Upper lobe of right lung (tissue), 1 donor: ENCODE results near the gene MYO9A. TPM values are rescaled to one million over a fixed set of nuclear protein-coding genes. Genes with fewer than 3 reads are reported as not detected.

Source experiments
- ATAC-seq: fragments of 200-7000 bp; cut with Tn5 transposase; one replicate; pipeline ENCODE4 v1.9.1; 2020; ENCODE audit warnings: mild to moderate bottlenecking, moderate library complexity
- DNase-seq: peaks from one replicate; pipeline ENCODE4 v3.0.0-alpha.2; 2020
- H3K27ac ChIP-seq: fragments of 200-600 bp; one replicate; pipeline ENCODE4 v1.8.0; 2022
- H3K27me3 ChIP-seq: fragments of 200-600 bp; one replicate; pipeline ENCODE4 v1.8.0; 2022; ENCODE audit warnings: mild to moderate bottlenecking
- H3K36me3 ChIP-seq: fragments of 200-600 bp; one replicate; pipeline ENCODE4 v1.8.0; 2022
- H3K4me1 ChIP-seq: fragments of 200-600 bp; one replicate; pipeline ENCODE4 v1.8.0; 2022
- H3K4me3 ChIP-seq: fragments of 200-600 bp; one replicate; pipeline ENCODE4 v1.8.0; 2022; ENCODE audit warnings: mild to moderate bottlenecking
- H3K9me3 ChIP-seq: fragments of 200-600 bp; one replicate; pipeline ENCODE4 v1.8.0; 2022
- CTCF ChIP-seq: fragments of 200-600 bp; IDR thresholded peaks from one replicate; pipeline ENCODE4 v1.8.0; 2022; ENCODE audit warnings: antibody characterized with exemption
- intact Hi-C: fragments of 100-400 bp; cut with DNase I; formaldehyde crosslinking; loops from one replicate; pipeline ENCODE4 v1.11.0; 2022
- total RNA-seq: library from RNA; stranded (reverse); fragmentation: NEBNext Ultra II Directional; extraction: Animal tissue kit (Norgen Biotek cat#: 25700); gene quantifications from one replicate; pipeline ENCODE4 v1.2.1, GENCODE V29; 2021
- donor health status: DM: no; HTN: yes; CAD: no; lungs with severe emphysema.

Gene MYO9A
- total RNA-seq, 1 donor from 2014 or later, result 82.5 TPM

- H3K27ac ChIP-seq, result no peak overlapping the region
- TF ChIP-seq CTCF, result no peak
- DNase-seq (no peak), ATAC-seq (no peak)
- H3K36me3 ChIP-seq, result no peaks in the 10 kb centered on the region
- H3K27me3 ChIP-seq, result no peaks in the 10 kb centered on the region
- intact Hi-C loops, result no loop called here
- H3K4me1 ChIP-seq, result no peaks in the 10 kb centered on the region
- H3K4me3 ChIP-seq, result no peak overlapping the region
- no peaks in the 10 kb centered on the region for H3K9me3 ChIP-seq
Measured at GRCh38 chr15:71804226-71804625, 313.7 kb downstream of the MYO9A start.

- no peak for DNase-seq
- Histone ChIP-seq H3K9me3 (no peaks in the 10 kb centered on the region), H3K4me3 (no peak overlapping the region), H3K36me3 (no peaks in the 10 kb centered on the region), H3K27me3 (no peaks in the 10 kb centered on the region), H3K27ac (no peak overlapping the region), H3K4me1 (no peaks in the 10 kb centered on the region)
- no peak for TF ChIP-seq CTCF
- intact Hi-C loops, result no loop called here
- ATAC-seq, result no peak
Measured at GRCh38 chr15:71802770-71803169, 315.2 kb downstream of the MYO9A start.

GRCh38 chr15:71801935-71802655 is 315.9 kb downstream of the MYO9A start:
- Histone ChIP-seq H3K27ac (no peak overlapping the region), H3K36me3 (no peaks in the 10 kb centered on the region), H3K4me3 (no peak overlapping the region), H3K27me3 (no peaks in the 10 kb centered on the region), H3K9me3 (no peaks in the 10 kb centered on the region), H3K4me1 (no peaks in the 10 kb centered on the region)
- no peak for TF ChIP-seq CTCF
- DNase-seq (peak; percentile 1), ATAC-seq (no peak)
- intact Hi-C loops, result no loop called here

- intact Hi-C loops, result no loop called here
- Histone ChIP-seq H3K27me3 (no peaks in the 10 kb centered on the region), H3K9me3 (no peaks in the 10 kb centered on the region), H3K4me1 (no peaks in the 10 kb centered on the region), H3K27ac (peak overlapping the region; percentile 39), H3K4me3 (no peak overlapping the region), H3K36me3 (no peaks in the 10 kb centered on the region)
- DNase-seq (no peak), ATAC-seq (peak; percentile 95)
- TF ChIP-seq CTCF, result peak; percentile 79
Measured at GRCh38 chr15:71800835-71801745, 316.9 kb downstream of the MYO9A start.

- Histone ChIP-seq H3K36me3 (no peaks in the 10 kb centered on the region), H3K27me3 (no peaks in the 10 kb centered on the region), H3K9me3 (no peaks in the 10 kb centered on the region), H3K4me3 (no peak overlapping the region), H3K4me1 (no peaks in the 10 kb centered on the region), H3K27ac (no peak overlapping the region)
- intact Hi-C loops, result no loop called here
- TF ChIP-seq CTCF, result no peak
- ATAC-seq (no peak), DNase-seq (no peak)
Measured at GRCh38 chr15:71800190-71800589, 317.8 kb downstream of the MYO9A start.
